Activated B cell treated with CpG ODN at 0.5 μM for 24 hours (primary cell): ENCODE measurements around the gene STAC2. TPM values are rescaled to one million over a fixed set of nuclear protein-coding genes. Genes with fewer than 3 reads are reported as not detected.

Experiments
- ATAC-seq: fragments of 200-7000 bp; cut with Tn5 transposase; one replicate; pipeline ENCODE4 v1.10.0; 2021; ENCODE audit warnings: low read depth, mild to moderate bottlenecking, moderate library complexity
- CTCF ChIA-PET: fragments of 350-600 bp; sonication (Branson Sonifier 250); formaldehyde crosslinking; loops from one replicate; lab custom pipeline; 2021; ENCODE audit warnings: antibody characterized with exemption; lab: Charles Lee
- POLR2A ChIA-PET: fragments of 350-600 bp; sonication (Branson Sonifier 250); formaldehyde crosslinking; loops from one replicate; lab custom pipeline; 2021; ENCODE audit warnings: antibody characterized with exemption; lab: Charles Lee
- DNase-seq: peaks from one replicate; pipeline ENCODE4 v3.0.0; 2022
- H3K27ac Mint-ChIP-seq: one replicate; pipeline ENCODE4 v1.8.0; 2020; ENCODE audit warnings: mixed read lengths
- H3K27me3 Mint-ChIP-seq: one replicate; pipeline ENCODE4 v1.8.0; 2021; ENCODE audit warnings: mixed read lengths
- H3K36me3 Mint-ChIP-seq: one replicate; pipeline ENCODE4 v1.8.0; 2021; ENCODE audit warnings: low read depth, mixed read lengths
- H3K4me1 Mint-ChIP-seq: one replicate; pipeline ENCODE4 v1.8.0; 2021; ENCODE audit warnings: mixed read lengths
- H3K4me3 Mint-ChIP-seq: one replicate; pipeline ENCODE4 v1.8.0; 2020; ENCODE audit warnings: mild to moderate bottlenecking, mixed read lengths
- H3K9me3 Mint-ChIP-seq: one replicate; pipeline ENCODE4 v1.8.0; 2020; ENCODE audit warnings: mixed read lengths
- CTCF ChIP-seq: fragments of 200-600 bp; IDR thresholded peaks from one replicate; pipeline ENCODE4 v1.8.0; 2022; ENCODE audit warnings: antibody characterized with exemption, mild to moderate bottlenecking
- intact Hi-C: fragments of 100-400 bp; cut with micrococcal nuclease; formaldehyde crosslinking; loops from one replicate; pipeline ENCODE4 v1.15.1; 2024
- total RNA-seq: library from RNA; stranded (reverse); gene quantifications from 2 replicates; pipeline ENCODE4 v1.2.3, GENCODE V29; 2022

Gene STAC2
- total RNA-seq, 1 donor from 2014 or later, result not detected

- no peak for TF ChIP-seq CTCF
- peaks cover 58% of the 10 kb centered on the region for H3K4me1 Mint-ChIP-seq
- intact Hi-C loops, result loop anchor here (2.0 kb wide), 1 partner anchor 45 kb away; no protein-coding TSS in a partner anchor
- H3K27ac Mint-ChIP-seq, result no peak within 1 kb of the TSS
- no peaks in the 10 kb centered on the region for H3K27me3 Mint-ChIP-seq
- ATAC-seq, result peak; percentile 38
- ChIA-PET POLR2A (interaction anchor here (0.6 kb wide), 1 partner anchor 497 kb away, joined by 4 read pairs; no protein-coding TSS in a partner anchor), CTCF (no interaction called here)
- no peaks in the 10 kb centered on the region for H3K9me3 Mint-ChIP-seq
- DNase-seq, result peak; percentile 59
- H3K36me3 Mint-ChIP-seq, result peaks cover 28% of the 10 kb centered on the region
- H3K4me3 Mint-ChIP-seq, result peak within 1 kb of the TSS; percentile 81
Measured at GRCh38 chr17:39197380-39198185, 28.2 kb downstream of the STAC2 start, which contains the start of gene CACNB1. Gene CACNB1 (minus strand): TSS chr17:39197669. CDS start chr17:39197495, 174 bp downstream.

GRCh38 chr17:39196808-39197291, 28.9 kb downstream of the STAC2 start:
- TF ChIP-seq CTCF, result no peak
- H3K4me3 Mint-ChIP-seq, result peak overlapping the region; percentile 81
- no peak overlapping the region for H3K27ac Mint-ChIP-seq
- intact Hi-C loops, result loop anchor here (2.0 kb wide), 1 partner anchor 44 kb away; no protein-coding TSS in a partner anchor
- no peaks in the 10 kb centered on the region for H3K9me3 Mint-ChIP-seq
- ChIA-PET CTCF (no interaction called here), POLR2A (interaction anchor here (0.6 kb wide), 1 partner anchor 496 kb away, joined by 4 read pairs; no protein-coding TSS in a partner anchor)
- DNase-seq, result no peak
- H3K27me3 Mint-ChIP-seq, result no peaks in the 10 kb centered on the region
- peaks cover 51% of the 10 kb centered on the region for H3K4me1 Mint-ChIP-seq
- peaks cover 21% of the 10 kb centered on the region for H3K36me3 Mint-ChIP-seq
- no peak for ATAC-seq

- ATAC-seq (no peak), DNase-seq (no peak)
- Mint-ChIP-seq H3K4me1 (peaks cover 47% of the 10 kb centered on the region), H3K9me3 (no peaks in the 10 kb centered on the region), H3K27ac (no peak overlapping the region), H3K4me3 (peak overlapping the region; percentile 57), H3K36me3 (peaks cover 17% of the 10 kb centered on the region), H3K27me3 (no peaks in the 10 kb centered on the region)
- intact Hi-C loops, result loop anchor here (2.0 kb wide), 1 partner anchor 44 kb away; no protein-coding TSS in a partner anchor
- no peak for TF ChIP-seq CTCF
- ChIA-PET CTCF (interaction anchor here (1.5 kb wide), 1 partner anchor 43 kb away, joined by 4 read pairs; no protein-coding TSS in a partner anchor), POLR2A (interaction anchor here (0.5 kb wide), 1 partner anchor 327 kb away, joined by 5 read pairs; no protein-coding TSS in a partner anchor)
Measured at GRCh38 chr17:39196241-39196807, 29.4 kb downstream of the STAC2 start.

- H3K27me3 Mint-ChIP-seq, result no peaks in the 10 kb centered on the region
- ATAC-seq, result no peak
- POLR2A ChIA-PET, result no interaction called here
Measured at GRCh38 chr17:39195568-39196160, 30.1 kb downstream of the STAC2 start.

More at GRCh38 chr17:39195568-39196160, 30.1 kb downstream of the STAC2 start:
- CTCF ChIA-PET, result interaction anchor here (1.5 to 2.2 kb wide), 2 partner anchors 31 to 42 kb away, joined by 4 to 6 read pairs; no protein-coding TSS in a partner anchor
- DNase-seq, result no peak
- TF ChIP-seq CTCF, result no peak
- Mint-ChIP-seq H3K36me3 (peaks cover 11% of the 10 kb centered on the region), H3K27ac (no peak overlapping the region), H3K9me3 (no peaks in the 10 kb centered on the region), H3K4me1 (peaks cover 40% of the 10 kb centered on the region), H3K4me3 (peak overlapping the region; percentile 13)
- intact Hi-C loops, result loop anchor here (2.0 kb wide), 1 partner anchor 43 kb away; no protein-coding TSS in a partner anchor
